Astrocyte (in vitro differentiated cells and primary cell): ENCODE results near the gene EMX1.

Experiments used
- EZH2 ChIP-seq: IDR thresholded peaks from 2 replicates; pipeline ENCODE4 v1.6.1; 2012; ENCODE audit warnings: mild to moderate bottlenecking, low read length, inconsistent platforms; ENCODE audit not compliant: insufficient read depth
- TF ChIP-seq, protein P1 (sequence below): IDR thresholded peaks from 2 replicates; pipeline ENCODE4 v1.5.1; 2011; ENCODE audit warnings: low read depth, mild to moderate bottlenecking, inconsistent platforms, low read length, moderate library complexity; ENCODE audit not compliant: insufficient read depth

DNA sequence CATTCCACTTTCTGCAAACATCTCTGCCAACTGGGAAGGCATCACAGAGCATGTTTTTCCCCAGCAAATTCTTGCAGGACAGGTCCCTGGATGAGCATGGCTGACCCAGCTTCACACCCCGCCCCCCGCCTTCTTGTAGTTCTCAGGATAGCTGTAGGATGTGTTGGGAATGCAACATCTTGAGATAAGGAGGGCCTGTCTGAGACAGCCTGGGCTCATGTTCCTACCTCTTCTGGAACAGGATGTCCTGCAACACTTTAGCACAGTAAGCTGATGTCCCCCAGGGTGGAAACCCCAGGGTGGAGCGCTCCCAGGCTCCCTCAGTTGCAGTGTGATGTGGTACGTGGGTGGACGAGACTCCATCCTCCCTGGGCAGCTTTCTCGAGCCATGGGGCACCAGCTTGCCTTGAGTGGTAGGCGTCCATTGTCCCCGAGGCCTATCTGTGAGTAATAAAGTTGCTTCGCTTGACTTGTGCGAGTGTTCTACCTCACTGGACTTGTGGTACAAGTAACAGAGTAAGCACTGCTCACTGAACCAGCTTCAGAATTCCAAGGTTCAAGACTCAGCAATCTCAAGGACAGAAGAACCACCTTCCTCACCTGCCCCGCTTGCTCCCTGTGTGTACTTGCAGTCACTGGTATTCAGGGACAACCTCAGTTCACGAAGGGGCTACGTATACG is 48.6 kb downstream of the EMX1 start:
- TF ChIP-seq, protein P1, sequence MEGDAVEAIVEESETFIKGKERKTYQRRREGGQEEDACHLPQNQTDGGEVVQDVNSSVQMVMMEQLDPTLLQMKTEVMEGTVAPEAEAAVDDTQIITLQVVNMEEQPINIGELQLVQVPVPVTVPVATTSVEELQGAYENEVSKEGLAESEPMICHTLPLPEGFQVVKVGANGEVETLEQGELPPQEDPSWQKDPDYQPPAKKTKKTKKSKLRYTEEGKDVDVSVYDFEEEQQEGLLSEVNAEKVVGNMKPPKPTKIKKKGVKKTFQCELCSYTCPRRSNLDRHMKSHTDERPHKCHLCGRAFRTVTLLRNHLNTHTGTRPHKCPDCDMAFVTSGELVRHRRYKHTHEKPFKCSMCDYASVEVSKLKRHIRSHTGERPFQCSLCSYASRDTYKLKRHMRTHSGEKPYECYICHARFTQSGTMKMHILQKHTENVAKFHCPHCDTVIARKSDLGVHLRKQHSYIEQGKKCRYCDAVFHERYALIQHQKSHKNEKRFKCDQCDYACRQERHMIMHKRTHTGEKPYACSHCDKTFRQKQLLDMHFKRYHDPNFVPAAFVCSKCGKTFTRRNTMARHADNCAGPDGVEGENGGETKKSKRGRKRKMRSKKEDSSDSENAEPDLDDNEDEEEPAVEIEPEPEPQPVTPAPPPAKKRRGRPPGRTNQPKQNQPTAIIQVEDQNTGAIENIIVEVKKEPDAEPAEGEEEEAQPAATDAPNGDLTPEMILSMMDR, result no peak
- no peak for TF ChIP-seq EZH2
